Neuron (in vitro differentiated cells): ENCODE measurements around the gene SPINK7.
"Not testable (repeated sequence)": the region's sequence is repeated elsewhere in the genome, so short reads cannot be mapped to it uniquely, and the experiment has no call there.

Experiments
- H2AFZ ChIP-seq: one replicate; pipeline ENCODE4 v1.6.1; 2013; ENCODE audit warnings: low read depth, mild to moderate bottlenecking, inconsistent platforms, low read length, moderate library complexity
- H3K27me3 ChIP-seq: one replicate; pipeline ENCODE4 v1.6.1; 2013; ENCODE audit warnings: low read length; ENCODE audit not compliant: insufficient read depth
- H3K36me3 ChIP-seq: one replicate; pipeline ENCODE4 v1.6.1; 2013; ENCODE audit warnings: low read length; ENCODE audit not compliant: insufficient read depth
- H3K4me1 ChIP-seq: one replicate; pipeline ENCODE4 v1.6.1; 2013; ENCODE audit warnings: low read length; ENCODE audit not compliant: insufficient read depth
- H3K4me3 ChIP-seq: 2 replicates; pipeline ENCODE4 v1.5.1; 2013; ENCODE audit warnings: mild to moderate bottlenecking, low read length, moderate library complexity
- H3K9me3 ChIP-seq: one replicate; pipeline ENCODE4 v1.6.1; 2013; ENCODE audit warnings: low read length

SPINK7 gene

GRCh38 chr5:148320011-148320963, 8.1 kb downstream of the SPINK7 start:
- not testable (repeated sequence) for H2AFZ ChIP-seq, H3K36me3 ChIP-seq, H3K4me1 ChIP-seq, H3K9me3 ChIP-seq, H3K27me3 ChIP-seq, H3K4me3 ChIP-seq

DNA sequence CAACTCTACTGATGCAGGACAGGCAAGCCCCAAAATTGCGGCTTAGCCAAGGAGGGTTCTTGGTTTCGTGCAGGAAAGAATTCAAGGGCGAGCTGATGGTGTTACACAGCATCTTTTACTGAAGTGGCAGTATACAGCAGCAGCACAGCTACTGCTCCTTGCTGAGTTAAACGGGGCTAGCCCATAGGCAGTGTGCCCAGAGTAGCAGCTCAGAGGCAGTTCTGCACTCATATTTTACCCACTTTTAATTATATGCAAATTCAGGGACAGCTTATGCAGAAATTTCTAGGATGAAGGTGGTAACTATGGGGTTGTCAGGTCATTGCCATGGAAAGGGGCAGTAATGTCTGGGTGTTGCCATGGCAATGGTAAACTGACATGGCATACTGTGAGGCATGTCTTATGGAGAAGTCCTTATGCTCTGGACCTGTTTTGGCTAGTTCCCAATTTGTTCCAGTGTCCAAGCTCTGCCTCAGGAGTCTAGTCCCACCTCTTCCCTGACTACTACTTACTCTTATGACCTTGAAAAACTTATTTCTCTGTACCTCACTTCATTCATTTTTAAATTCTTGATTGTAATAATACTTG, 21.1 kb downstream of the SPINK7 start:
- no peaks in the 10 kb centered on the region for H3K9me3 ChIP-seq
- no peaks in the 10 kb centered on the region for H3K36me3 ChIP-seq
- no peak overlapping the region for H3K4me3 ChIP-seq
- H2AFZ ChIP-seq: no peak overlapping the region
- H3K27me3 ChIP-seq: no peaks in the 10 kb centered on the region
- peaks cover 17% of the 10 kb centered on the region for H3K4me1 ChIP-seq

- Histone ChIP-seq H3K9me3 (no peaks in the 10 kb centered on the region), H3K4me1 (peaks cover 17% of the 10 kb centered on the region), H3K27me3 (no peaks in the 10 kb centered on the region), H2AFZ (no peak within 1 kb of the TSS), H3K4me3 (no peak within 1 kb of the TSS), H3K36me3 (no peaks in the 10 kb centered on the region)
These were observed 23.0 kb downstream of the SPINK7 start, which contains the start of gene SPINK9 for GRCh38 chr5:148335259-148335658. Gene SPINK9 (plus strand): TSS chr5:148335559. CDS start chr5:148335614, 55 bp downstream.

GRCh38 chr5:148336704-148337435, 24.6 kb downstream of the SPINK7 start:
- peaks cover 17% of the 10 kb centered on the region for H3K4me1 ChIP-seq
- no peak overlapping the region for H3K4me3 ChIP-seq
- H3K36me3 ChIP-seq: no peaks in the 10 kb centered on the region
- no peak overlapping the region for H2AFZ ChIP-seq
- no peaks in the 10 kb centered on the region for H3K9me3 ChIP-seq
- no peaks in the 10 kb centered on the region for H3K27me3 ChIP-seq

DNA sequence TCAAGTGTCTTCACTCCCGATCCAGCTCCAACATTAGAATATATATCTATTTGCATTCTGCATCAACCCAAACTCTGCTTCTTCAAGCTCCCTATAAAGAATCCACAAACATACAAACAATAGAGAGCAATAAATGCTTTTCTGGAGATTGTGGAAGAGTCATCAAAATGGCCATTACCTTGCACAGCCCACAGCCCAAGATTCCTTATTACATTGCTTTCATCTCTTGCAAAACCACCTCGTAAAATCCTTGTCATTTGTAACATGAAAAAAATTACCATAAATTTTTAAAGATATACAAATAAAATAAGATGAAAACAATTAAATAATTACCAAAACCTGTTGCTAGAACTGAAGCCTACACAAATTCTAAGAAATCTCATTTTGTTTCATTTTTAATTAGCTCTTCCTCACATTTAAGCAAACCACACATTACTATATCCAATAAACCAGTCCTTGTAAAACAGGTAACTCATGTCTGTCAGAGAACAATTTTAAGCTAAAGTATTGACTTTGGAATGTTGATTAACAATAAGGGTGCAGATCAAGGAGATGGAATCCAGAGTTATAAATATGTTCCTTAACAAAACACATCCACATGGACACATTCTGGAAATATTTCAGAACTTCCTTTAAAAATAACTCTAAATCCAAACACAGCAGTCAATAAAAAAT, 30.3 kb downstream of the SPINK7 start:
- H3K4me1 ChIP-seq: no peaks in the 10 kb centered on the region
- H3K4me3 ChIP-seq: no peak overlapping the region
- H3K9me3 ChIP-seq: no peaks in the 10 kb centered on the region
- no peak overlapping the region for H2AFZ ChIP-seq
- no peaks in the 10 kb centered on the region for H3K36me3 ChIP-seq
- no peaks in the 10 kb centered on the region for H3K27me3 ChIP-seq

DNA sequence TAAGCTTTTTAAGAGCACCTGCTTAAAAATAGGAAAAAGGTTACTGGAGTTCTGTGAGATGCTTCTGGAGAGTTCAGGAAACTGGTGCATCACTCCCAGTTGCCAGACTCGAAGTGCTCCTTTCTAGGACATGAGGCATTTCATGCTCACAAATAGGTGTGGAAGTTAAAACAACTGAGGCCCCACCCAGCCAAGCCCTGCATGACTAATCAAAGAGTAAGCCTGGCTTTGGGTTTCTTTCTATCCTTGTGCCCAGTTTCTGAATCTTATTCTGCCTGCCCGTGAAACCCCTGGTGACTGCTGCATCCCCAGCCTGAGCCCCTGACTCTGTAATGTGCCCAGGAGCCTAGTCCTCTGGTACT, 30.8 kb downstream of the SPINK7 start:
- Histone ChIP-seq H3K9me3 (no peaks in the 10 kb centered on the region), H2AFZ (no peak overlapping the region), H3K36me3 (no peaks in the 10 kb centered on the region), H3K27me3 (no peaks in the 10 kb centered on the region), H3K4me1 (no peaks in the 10 kb centered on the region), H3K4me3 (no peak overlapping the region)

DNA sequence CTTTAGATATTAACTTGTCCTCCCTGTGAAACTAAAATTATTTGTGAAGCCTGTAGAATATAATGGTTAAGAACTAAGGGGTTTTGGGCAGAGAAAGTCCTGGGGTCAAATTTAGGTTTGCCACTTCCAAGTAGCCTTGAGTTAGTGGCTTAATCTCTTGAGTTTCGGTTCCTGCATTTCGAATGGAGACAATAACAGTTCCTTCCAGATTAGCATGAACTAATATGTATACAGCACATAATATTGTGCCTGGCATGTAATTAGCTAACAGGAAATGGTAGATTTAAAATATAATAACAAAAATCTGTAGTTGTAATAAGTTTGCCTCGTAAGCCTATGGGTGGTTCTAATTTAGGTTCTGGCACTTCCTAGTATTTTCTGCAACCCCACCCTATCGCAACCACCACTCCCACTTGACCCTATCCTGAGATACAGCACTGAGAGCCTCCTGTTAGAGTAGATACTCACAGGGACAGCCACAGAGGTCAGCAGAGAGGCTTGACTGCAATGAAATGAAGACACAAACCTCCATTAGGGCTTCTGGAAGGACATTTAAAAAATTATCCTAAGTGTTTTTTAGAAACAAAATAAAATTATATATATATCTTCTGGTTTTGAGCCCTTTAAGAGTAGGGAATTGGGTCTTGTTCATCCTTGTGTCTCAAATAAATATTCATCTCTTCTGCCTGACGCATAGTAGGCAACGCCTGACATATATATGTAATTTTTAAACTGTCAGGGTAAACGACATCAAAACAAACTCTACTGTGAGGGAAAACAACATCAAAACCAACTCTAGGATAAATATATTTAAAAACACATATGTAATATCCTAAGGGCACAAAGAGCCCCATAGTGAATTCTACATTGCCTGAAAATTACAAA, 31.6 kb downstream of the SPINK7 start:
- Histone ChIP-seq H2AFZ (no peak overlapping the region), H3K27me3 (no peaks in the 10 kb centered on the region), H3K4me3 (no peak overlapping the region), H3K36me3 (no peaks in the 10 kb centered on the region), H3K9me3 (no peaks in the 10 kb centered on the region), H3K4me1 (no peaks in the 10 kb centered on the region)

DNA sequence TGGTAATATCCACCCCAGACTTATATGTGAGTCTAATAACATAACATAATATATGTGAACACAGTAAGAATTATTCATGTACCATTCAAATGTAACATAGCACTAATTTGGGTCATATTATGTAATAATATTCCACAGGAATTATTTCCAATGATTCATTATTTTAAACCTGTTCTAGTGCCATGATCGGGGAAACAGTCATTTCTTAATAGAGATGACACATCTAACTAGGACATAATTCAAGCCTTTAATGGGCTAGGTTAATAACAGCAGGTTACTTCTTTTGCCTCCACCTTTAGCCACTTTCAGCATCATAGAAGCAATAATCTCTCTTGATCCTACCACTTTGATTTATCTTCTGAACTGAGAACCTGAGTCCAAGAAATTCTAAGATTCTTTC, 35.5 kb downstream of the SPINK7 start:
- no peak overlapping the region for H2AFZ ChIP-seq
- H3K4me3 ChIP-seq: no peak overlapping the region
- H3K4me1 ChIP-seq: no peaks in the 10 kb centered on the region
- no peaks in the 10 kb centered on the region for H3K36me3 ChIP-seq
- H3K9me3 ChIP-seq: peaks cover 1% of the 10 kb centered on the region
- no peaks in the 10 kb centered on the region for H3K27me3 ChIP-seq

GRCh38 chr5:148352696-148353095, 40.5 kb downstream of the SPINK7 start:
- no peaks in the 10 kb centered on the region for H3K4me1 ChIP-seq
- no peak overlapping the region for H3K4me3 ChIP-seq
- no peaks in the 10 kb centered on the region for H3K27me3 ChIP-seq
- H2AFZ ChIP-seq: no peak overlapping the region
- peaks cover 1% of the 10 kb centered on the region for H3K9me3 ChIP-seq
- no peaks in the 10 kb centered on the region for H3K36me3 ChIP-seq

DNA sequence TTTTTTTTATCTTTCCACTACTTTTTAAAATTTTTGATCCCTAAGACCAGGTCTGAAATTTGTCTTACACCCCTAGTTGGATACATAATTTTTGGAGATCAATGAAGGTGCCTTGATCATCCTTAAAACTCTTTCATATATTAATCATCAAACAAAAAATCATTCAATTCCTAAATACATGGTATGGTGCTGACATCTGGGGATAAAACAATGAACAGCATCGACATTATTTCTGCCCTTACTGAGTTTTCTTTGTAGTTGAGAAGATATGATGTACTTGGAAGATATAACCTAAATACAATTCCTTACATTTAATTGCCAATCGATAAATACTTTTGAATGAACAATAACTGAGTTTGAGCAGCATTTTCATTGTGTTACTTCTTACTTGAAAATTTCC, 41.4 kb downstream of the SPINK7 start:
- H2AFZ ChIP-seq: no peak overlapping the region
- H3K9me3 ChIP-seq: peaks cover 1% of the 10 kb centered on the region
- no peaks in the 10 kb centered on the region for H3K27me3 ChIP-seq
- no peaks in the 10 kb centered on the region for H3K4me1 ChIP-seq
- H3K4me3 ChIP-seq: no peak overlapping the region
- H3K36me3 ChIP-seq: no peaks in the 10 kb centered on the region

- Histone ChIP-seq H3K36me3 (no peaks in the 10 kb centered on the region), H3K27me3 (no peaks in the 10 kb centered on the region), H3K9me3 (no peaks in the 10 kb centered on the region), H3K4me3 (no peak overlapping the region), H3K4me1 (no peaks in the 10 kb centered on the region), H2AFZ (no peak overlapping the region)
These were observed 52.1 kb downstream of the SPINK7 start for GRCh38 chr5:148364343-148364742.
